Ishikawa (cell line): ENCODE data around the gene GOLGA8A.
A peak's percentile ranks its signal among the peaks of the same experiment; 100 is the strongest.

Experiments used
- CEBPB ChIP-seq: IDR thresholded peaks from 2 replicates; pipeline ENCODE4 v1.6.1; 2012
- EGR1 ChIP-seq: IDR thresholded peaks from 2 replicates; pipeline ENCODE4 v1.6.1; 2012
- EP300 ChIP-seq: IDR thresholded peaks from 2 replicates; pipeline ENCODE4 v1.6.1; 2012; ENCODE audit warnings: borderline replicate concordance
- RAD21 ChIP-seq: IDR thresholded peaks from 2 replicates; pipeline ENCODE4 v1.6.1; 2012; ENCODE audit warnings: low read depth
- TAF1 ChIP-seq: IDR thresholded peaks from 2 replicates; pipeline ENCODE4 v1.6.1; 2012; ENCODE audit warnings: low read depth, mild to moderate bottlenecking
- TCF12 ChIP-seq: IDR thresholded peaks from 2 replicates; pipeline ENCODE4 v1.6.1; 2012; ENCODE audit warnings: low read depth
- TEAD4 ChIP-seq: IDR thresholded peaks from 2 replicates; pipeline ENCODE4 v1.6.1; 2012
- YY1 ChIP-seq: IDR thresholded peaks from 2 replicates; pipeline ENCODE4 v1.6.1; 2012; ENCODE audit warnings: low read depth
- ZBTB7A ChIP-seq: IDR thresholded peaks from 2 replicates; pipeline ENCODE4 v1.6.1; 2012; ENCODE audit warnings: low read depth
- TF ChIP-seq, protein P1 (sequence below): IDR thresholded peaks from 2 replicates; pipeline ENCODE4 v1.6.1; 2012
- TF ChIP-seq, protein P2 (sequence below): IDR thresholded peaks from 2 replicates; pipeline ENCODE4 v1.6.1; 2012; ENCODE audit warnings: low read depth, mild to moderate bottlenecking
- TF ChIP-seq, protein P3 (sequence below): IDR thresholded peaks from 2 replicates; pipeline ENCODE4 v1.6.1; 2012

DNA sequence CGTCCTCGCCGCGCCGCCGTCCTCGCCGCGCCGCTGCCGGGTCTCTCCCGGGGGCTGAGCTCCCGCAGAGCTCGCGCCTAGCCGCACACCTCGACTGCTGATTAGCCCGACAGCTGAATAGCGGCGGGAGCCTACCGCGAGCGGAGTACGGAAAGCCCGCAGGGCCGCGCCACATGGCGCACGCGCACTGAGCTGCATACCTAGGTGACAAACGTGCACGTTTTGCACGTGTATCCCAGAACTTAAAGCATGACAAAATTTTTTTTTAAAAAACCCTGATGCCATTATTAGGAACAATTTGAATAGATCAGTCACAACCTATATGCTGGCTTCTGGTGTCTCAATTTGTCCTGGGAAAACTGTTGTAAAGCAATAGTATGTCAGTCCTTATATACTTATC lies at the start of gene GOLGA8A:
- TF ChIP-seq EGR1, result no peak
- TF ChIP-seq YY1, result no peak
- TF ChIP-seq TAF1, result no peak
- TF ChIP-seq ZBTB7A, result no peak
- TF ChIP-seq TCF12, result no peak
- TF ChIP-seq CEBPB, result no peak
- no peak for TF ChIP-seq RAD21
- no peak for TF ChIP-seq EP300
- TF ChIP-seq, protein P1, sequence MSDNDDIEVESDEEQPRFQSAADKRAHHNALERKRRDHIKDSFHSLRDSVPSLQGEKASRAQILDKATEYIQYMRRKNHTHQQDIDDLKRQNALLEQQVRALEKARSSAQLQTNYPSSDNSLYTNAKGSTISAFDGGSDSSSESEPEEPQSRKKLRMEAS, result peak; percentile 91
- no peak for TF ChIP-seq TEAD4
- TF ChIP-seq, protein P2, sequence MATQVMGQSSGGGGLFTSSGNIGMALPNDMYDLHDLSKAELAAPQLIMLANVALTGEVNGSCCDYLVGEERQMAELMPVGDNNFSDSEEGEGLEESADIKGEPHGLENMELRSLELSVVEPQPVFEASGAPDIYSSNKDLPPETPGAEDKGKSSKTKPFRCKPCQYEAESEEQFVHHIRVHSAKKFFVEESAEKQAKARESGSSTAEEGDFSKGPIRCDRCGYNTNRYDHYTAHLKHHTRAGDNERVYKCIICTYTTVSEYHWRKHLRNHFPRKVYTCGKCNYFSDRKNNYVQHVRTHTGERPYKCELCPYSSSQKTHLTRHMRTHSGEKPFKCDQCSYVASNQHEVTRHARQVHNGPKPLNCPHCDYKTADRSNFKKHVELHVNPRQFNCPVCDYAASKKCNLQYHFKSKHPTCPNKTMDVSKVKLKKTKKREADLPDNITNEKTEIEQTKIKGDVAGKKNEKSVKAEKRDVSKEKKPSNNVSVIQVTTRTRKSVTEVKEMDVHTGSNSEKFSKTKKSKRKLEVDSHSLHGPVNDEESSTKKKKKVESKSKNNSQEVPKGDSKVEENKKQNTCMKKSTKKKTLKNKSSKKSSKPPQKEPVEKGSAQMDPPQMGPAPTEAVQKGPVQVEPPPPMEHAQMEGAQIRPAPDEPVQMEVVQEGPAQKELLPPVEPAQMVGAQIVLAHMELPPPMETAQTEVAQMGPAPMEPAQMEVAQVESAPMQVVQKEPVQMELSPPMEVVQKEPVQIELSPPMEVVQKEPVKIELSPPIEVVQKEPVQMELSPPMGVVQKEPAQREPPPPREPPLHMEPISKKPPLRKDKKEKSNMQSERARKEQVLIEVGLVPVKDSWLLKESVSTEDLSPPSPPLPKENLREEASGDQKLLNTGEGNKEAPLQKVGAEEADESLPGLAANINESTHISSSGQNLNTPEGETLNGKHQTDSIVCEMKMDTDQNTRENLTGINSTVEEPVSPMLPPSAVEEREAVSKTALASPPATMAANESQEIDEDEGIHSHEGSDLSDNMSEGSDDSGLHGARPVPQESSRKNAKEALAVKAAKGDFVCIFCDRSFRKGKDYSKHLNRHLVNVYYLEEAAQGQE, result no peak
- TF ChIP-seq, protein P3, sequence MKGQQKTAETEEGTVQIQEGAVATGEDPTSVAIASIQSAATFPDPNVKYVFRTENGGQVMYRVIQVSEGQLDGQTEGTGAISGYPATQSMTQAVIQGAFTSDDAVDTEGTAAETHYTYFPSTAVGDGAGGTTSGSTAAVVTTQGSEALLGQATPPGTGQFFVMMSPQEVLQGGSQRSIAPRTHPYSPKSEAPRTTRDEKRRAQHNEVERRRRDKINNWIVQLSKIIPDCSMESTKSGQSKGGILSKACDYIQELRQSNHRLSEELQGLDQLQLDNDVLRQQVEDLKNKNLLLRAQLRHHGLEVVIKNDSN, result no peak
